Endothelial cell (in vitro differentiated cells): Measurements from ENCODE around the gene ARID1B. TPM values are rescaled to one million over a fixed set of nuclear protein-coding genes. Genes with fewer than 3 reads are reported as not detected.

ENCODE experiments used
- DNase-seq: peaks from one replicate; pipeline ENCODE4 v3.0.0; 2021; ENCODE audit warnings: low spot score
- H3K27ac Mint-ChIP-seq: one replicate; pipeline ENCODE4 v1.8.0; 2021; ENCODE audit warnings: mixed read lengths, inconsistent platforms; ENCODE audit not compliant: unreplicated experiment
- H3K27me3 Mint-ChIP-seq: one replicate; pipeline ENCODE4 v1.8.0; 2021; ENCODE audit warnings: mild to moderate bottlenecking, moderate library complexity, mixed read lengths, inconsistent platforms; ENCODE audit not compliant: unreplicated experiment
- H3K36me3 Mint-ChIP-seq: one replicate; pipeline ENCODE4 v1.8.0; 2021; ENCODE audit warnings: mild to moderate bottlenecking, low read depth, mixed read lengths, inconsistent platforms; ENCODE audit not compliant: unreplicated experiment
- H3K4me1 Mint-ChIP-seq: one replicate; pipeline ENCODE4 v1.8.0; 2021; ENCODE audit warnings: mild to moderate bottlenecking, mixed read lengths, inconsistent platforms; ENCODE audit not compliant: unreplicated experiment
- H3K4me3 Mint-ChIP-seq: one replicate; pipeline ENCODE4 v1.8.0; 2021; ENCODE audit warnings: mild to moderate bottlenecking, mixed read lengths, inconsistent platforms; ENCODE audit not compliant: unreplicated experiment
- H3K9me3 Mint-ChIP-seq: one replicate; pipeline ENCODE4 v1.8.0; 2021; ENCODE audit warnings: mixed read lengths, inconsistent platforms; ENCODE audit not compliant: unreplicated experiment
- total RNA-seq: library from RNA; stranded (reverse); fragmentation: NEBNext Ultra II Directional; extraction: Animal tissue kit (Norgen Biotek cat#: 25700); gene quantifications from one replicate; pipeline ENCODE4 v1.2.1, GENCODE V29; 2021; ENCODE audit not compliant: unreplicated experiment
- TF ChIP-seq, protein P1 (sequence below): fragments of 200-600 bp; sonication (generic); IDR thresholded peaks from one replicate; pipeline ENCODE4 v1.5.0; 2021; ENCODE audit warnings: antibody characterized with exemption; ENCODE audit not compliant: unreplicated experiment

Gene ARID1B
- total RNA-seq, 1 donor from 2014 or later: 104 TPM

- no peak for DNase-seq
- Mint-ChIP-seq H3K4me3 (no peak overlapping the region), H3K27me3 (peaks cover 4% of the 10 kb centered on the region), H3K27ac (no peak overlapping the region), H3K9me3 (no peaks in the 10 kb centered on the region), H3K36me3 (no peaks in the 10 kb centered on the region), H3K4me1 (peaks cover 22% of the 10 kb centered on the region)
- TF ChIP-seq, protein P1, sequence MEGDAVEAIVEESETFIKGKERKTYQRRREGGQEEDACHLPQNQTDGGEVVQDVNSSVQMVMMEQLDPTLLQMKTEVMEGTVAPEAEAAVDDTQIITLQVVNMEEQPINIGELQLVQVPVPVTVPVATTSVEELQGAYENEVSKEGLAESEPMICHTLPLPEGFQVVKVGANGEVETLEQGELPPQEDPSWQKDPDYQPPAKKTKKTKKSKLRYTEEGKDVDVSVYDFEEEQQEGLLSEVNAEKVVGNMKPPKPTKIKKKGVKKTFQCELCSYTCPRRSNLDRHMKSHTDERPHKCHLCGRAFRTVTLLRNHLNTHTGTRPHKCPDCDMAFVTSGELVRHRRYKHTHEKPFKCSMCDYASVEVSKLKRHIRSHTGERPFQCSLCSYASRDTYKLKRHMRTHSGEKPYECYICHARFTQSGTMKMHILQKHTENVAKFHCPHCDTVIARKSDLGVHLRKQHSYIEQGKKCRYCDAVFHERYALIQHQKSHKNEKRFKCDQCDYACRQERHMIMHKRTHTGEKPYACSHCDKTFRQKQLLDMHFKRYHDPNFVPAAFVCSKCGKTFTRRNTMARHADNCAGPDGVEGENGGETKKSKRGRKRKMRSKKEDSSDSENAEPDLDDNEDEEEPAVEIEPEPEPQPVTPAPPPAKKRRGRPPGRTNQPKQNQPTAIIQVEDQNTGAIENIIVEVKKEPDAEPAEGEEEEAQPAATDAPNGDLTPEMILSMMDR: no peak
Observed at GRCh38 chr6:157058574-157058973, 281.4 kb downstream of the ARID1B start.

- TF ChIP-seq, protein P1: no peak
- Mint-ChIP-seq H3K27me3 (peaks cover 4% of the 10 kb centered on the region), H3K4me1 (peaks cover 25% of the 10 kb centered on the region), H3K36me3 (no peaks in the 10 kb centered on the region), H3K9me3 (no peaks in the 10 kb centered on the region), H3K4me3 (no peak overlapping the region), H3K27ac (peak overlapping the region; percentile 76)
- no peak for DNase-seq
Observed at GRCh38 chr6:157059781-157060180, 282.6 kb downstream of the ARID1B start.

- H3K4me1 Mint-ChIP-seq: peaks cover 26% of the 10 kb centered on the region
- H3K27ac Mint-ChIP-seq: no peak overlapping the region
Observed at GRCh38 chr6:157060440-157060952, 283.3 kb downstream of the ARID1B start.

DNA sequence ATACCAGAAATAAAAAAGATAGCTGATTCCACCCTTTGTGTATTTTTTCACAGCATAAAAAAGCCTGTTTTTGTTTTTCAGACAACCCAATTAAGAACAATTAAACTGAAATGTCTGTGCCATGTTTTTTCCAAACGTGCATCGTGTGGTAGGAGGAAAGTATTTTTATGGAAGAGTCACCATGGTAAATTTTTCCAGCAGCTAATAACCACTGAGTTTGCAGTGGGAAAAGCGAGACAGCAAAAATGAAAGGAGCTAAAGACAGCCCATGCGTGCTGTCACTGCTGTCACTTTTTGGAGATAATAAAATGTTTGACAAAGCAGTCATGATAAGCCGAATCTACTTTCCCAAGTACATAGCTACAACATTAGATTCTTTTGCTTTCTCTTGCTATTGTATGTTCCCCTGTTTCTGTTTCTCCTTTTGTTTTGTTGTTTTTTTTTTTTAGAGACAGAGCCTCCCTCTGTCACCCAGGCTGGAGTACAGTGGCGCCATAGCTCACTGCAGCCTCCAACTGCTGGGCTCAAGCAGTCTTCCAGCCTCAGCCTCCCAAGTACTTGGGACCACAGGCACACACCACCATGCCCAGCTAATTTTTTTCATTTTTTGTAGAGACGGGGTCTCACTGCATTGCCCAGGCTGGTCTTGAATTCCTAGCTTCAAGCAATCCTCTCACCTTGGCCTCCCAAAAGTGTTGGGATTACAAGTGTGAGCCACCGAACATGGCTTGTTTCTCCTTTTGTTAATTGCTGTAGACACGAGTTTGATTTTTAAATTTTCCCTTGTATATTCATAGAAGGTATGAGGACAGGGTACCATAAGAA is 284.8 kb downstream of the ARID1B start:
- peaks cover 32% of the 10 kb centered on the region for H3K4me1 Mint-ChIP-seq
- DNase-seq: no peak
- H3K27ac Mint-ChIP-seq: no peak overlapping the region
- no peak overlapping the region for H3K4me3 Mint-ChIP-seq
- peaks cover 4% of the 10 kb centered on the region for H3K27me3 Mint-ChIP-seq
- TF ChIP-seq, protein P1: no peak
- no peaks in the 10 kb centered on the region for H3K36me3 Mint-ChIP-seq
- H3K9me3 Mint-ChIP-seq: no peaks in the 10 kb centered on the region

More at GRCh38 chr6:157060440-157060952, 283.3 kb downstream of the ARID1B start:
- H3K4me3 Mint-ChIP-seq: no peak overlapping the region
- no peaks in the 10 kb centered on the region for H3K36me3 Mint-ChIP-seq
- no peaks in the 10 kb centered on the region for H3K9me3 Mint-ChIP-seq
- peaks cover 4% of the 10 kb centered on the region for H3K27me3 Mint-ChIP-seq
- DNase-seq: no peak
- TF ChIP-seq, protein P1: no peak

DNA sequence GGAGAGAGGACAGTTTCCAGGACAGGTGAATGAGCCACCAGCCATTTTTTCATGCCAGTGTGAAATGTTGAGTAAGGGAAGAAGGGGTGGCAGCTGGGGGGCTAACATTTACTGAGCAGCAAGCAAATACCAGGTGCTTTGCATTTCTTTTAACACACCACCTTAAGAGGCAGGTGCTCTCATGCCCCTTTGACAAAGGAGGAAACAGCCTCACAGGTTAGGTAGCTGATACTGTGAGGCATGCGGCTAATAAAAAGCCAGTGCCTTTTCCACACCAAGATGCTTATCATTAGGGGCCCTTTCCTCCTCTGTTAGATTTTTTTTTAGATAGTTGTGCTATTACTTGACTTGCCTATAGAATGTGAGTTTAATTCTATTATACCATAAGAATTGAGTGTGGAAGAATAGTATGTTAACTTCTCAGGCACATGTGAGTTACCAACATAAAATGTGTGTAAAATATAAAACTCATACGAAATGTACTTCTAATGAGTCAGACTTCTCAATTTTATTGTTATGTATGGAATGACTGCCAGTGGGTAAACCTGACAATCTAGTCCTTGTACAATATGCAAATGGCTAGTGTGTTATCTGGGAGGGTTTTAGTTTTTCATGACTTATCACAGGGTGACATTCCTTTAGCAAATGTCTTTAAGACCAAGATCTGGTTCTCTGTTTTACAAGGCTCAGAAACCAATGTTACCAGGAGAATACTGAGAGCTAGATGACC is 286.2 kb downstream of the ARID1B start:
- Mint-ChIP-seq H3K9me3 (no peaks in the 10 kb centered on the region), H3K27me3 (peaks cover 4% of the 10 kb centered on the region), H3K4me1 (peaks cover 39% of the 10 kb centered on the region), H3K4me3 (no peak overlapping the region), H3K36me3 (no peaks in the 10 kb centered on the region), H3K27ac (no peak overlapping the region)
- DNase-seq: no peak
- TF ChIP-seq, protein P1: no peak
